Left hindlimb (tissue), 1 donor: ENCODE data around the gene TTC39C.
"Not testable (repeated sequence)": the region's sequence is repeated elsewhere in the genome, so short reads cannot be mapped to it uniquely, and the experiment has no call there.

Source experiments
- DNase-seq: peaks from one replicate; pipeline ENCODE4 v3.0.0-alpha.2; 2018

Gene TTC39C

DNA sequence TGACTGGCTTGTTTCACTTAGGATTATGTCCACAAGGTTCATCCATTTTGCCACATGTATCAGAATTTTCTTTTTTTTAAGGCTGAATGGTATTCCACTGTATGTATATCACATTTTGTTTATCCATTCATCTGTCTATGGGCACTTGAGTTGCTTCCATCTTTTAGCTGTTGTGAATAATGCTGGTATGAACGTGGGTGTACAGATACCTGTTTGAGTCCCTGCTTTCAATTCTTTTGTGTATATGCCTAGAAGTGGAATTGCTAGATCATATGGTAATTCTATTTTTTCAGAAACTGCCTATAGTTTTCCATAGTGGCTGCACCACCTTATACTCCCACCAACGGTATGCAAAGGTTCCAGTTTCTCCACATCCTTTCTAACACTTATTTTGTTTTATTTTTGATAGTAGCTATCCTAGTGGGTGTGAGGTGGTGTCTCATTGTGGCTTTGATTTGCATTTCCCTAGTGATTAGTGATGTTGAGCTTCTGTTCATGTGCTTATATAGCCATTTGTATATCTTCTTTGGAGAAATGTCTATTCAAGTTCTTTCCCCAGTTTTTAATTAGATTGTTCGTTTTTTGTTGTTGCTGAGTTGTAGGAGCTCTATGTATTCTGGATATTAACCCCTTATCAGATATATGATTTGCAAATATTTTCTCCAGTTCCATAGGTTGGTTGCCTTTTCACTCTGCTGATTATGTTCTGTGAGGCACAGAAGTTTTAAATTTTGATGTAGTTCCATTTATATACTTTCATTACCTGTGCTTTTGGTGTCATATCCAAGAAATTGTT is 40.7 kb downstream of the TTC39C start:
- DNase-seq = no peak

GRCh38 chr18:24055878-24056277 is 41.3 kb downstream of the TTC39C start:
- DNase-seq = no peak

DNA sequence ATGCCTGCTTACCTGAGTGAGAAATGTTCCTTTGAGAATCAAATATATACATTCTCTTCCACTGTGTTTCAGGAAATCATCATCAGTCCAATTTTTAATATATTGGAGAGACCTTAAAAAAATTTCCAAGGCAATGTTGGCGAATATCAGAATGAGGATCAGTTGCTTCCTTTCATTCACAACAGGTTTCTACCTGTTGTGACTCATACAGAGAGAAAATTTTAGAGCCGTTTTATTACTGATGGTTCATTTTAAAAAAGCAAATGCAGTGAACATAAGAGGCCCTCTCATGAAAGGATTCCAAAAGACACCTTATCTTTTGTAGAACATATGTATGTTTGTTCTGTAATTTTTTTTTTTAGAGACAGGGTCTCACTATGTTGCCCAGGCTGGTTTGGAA is 42.0 kb downstream of the TTC39C start:
- DNase-seq = no peak

- DNase-seq = no peak
These were observed 43.2 kb downstream of the TTC39C start for GRCh38 chr18:24057804-24058203.

GRCh38 chr18:24059385-24059784 is 44.8 kb downstream of the TTC39C start:
- not testable (repeated sequence) for DNase-seq

- no peak for DNase-seq
These were observed 46.1 kb downstream of the TTC39C start for GRCh38 chr18:24060644-24061043.

DNA sequence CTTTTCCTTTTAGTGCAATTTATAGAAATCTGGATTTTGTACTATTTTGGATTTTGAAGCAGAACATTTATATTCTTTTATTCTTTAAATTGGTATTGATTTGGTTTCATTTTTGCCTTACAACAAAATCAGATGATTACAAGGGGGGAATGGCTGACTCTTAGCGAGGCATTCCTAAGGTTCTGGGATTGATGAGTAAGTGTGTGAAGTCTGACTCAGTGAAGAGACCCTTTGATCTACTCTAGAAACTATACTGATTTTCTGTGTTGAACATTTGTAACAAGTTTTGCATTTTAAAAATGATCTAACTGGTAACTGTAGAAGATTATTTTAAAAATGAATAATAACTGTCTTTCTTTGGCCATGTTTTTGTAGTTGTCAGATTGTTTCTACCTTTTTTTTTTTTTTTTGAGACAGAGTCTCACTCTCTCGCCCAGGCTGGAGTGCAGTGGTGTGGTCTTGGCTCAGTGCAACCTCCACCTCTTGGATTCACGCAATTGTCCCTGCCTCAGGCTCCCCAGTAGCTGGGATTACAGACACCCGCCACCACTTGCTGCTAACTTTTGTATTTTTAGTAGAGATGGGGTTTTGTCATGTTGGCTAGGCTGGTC is 48.7 kb downstream of the TTC39C start:
- no peak for DNase-seq

GRCh38 chr18:24064391-24065100 is 50.0 kb downstream of the TTC39C start:
- no peak for DNase-seq

GRCh38 chr18:24065906-24066305 is 51.4 kb downstream of the TTC39C start:
- DNase-seq = no peak

DNA sequence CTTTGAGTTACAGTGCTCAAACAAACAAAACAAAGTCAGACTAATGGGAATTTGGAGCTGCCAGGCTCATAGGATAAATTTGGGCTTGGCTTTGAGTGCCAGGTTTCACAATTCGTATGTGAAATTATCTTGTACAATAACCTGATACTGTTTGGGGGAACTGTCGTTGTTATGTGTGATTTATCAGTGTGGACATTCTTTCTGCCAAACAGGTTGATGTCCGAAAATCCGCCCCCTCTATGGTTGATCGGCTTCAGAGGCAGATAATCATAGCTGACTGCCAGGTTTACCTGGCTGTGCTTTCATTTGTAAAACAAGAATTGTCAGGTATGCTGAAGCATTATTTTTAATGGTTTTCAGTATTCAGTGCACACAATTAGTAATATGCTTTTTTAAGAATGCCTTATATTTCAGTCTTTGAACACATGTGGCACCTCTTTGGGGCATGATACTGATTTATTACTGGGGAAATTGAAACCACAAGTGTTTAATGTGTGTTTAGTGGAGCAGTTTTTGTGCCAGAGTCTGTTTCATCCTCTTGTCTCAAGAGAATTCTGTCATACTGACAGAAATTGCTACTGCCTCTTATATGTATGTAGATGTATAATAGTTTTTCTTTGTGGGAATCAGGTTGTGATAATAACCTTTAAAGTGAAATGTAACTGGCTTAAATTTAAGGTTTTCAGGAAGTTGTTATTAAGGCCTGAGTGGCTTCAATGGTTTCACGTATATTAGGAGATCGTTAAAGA is 54.6 kb downstream of the TTC39C start:
- DNase-seq = no peak

GRCh38 chr18:24071029-24071428 is 56.5 kb downstream of the TTC39C start:
- no peak for DNase-seq

GRCh38 chr18:24071779-24072178 is 57.2 kb downstream of the TTC39C start:
- DNase-seq = no peak

GRCh38 chr18:24072743-24073142 is 58.2 kb downstream of the TTC39C start:
- DNase-seq = no peak

DNA sequence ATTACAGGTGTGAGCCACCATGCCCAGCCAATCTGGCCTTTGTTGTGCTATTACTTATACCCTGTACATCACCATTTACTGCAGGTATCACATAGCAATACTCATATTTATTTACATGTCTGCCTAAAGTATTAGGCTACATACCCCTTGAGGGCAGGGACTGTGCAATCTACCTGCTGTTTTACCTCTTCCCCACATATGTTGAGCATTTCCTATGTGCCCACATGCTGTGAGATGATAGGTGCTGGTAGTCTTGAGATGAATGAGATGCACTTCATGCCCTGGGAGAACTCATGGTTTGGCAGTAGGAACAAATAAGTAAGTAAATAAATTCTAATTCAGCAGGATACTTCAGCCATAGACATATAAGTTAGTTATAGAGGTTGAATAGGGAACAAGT is 59.2 kb downstream of the TTC39C start:
- no peak for DNase-seq

DNA sequence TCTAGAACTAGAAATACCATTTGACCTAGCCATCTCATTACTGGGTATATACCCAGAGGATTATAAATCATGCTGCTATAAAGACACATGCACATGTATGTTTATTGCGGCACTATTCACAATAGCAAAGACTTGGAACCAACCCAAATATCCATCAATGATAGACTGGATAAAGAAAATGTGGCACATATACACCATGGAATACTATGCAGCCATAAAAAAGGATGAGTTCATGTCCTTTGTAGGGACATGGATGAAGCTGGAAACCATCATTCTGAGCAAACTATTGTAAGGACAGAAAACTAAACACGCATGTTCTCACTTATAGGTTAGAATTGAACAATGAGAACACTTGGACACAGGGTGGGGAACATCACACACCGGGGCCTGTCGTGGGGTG is 60.2 kb downstream of the TTC39C start:
- not testable (repeated sequence) for DNase-seq

- peak; percentile 34 for DNase-seq
These were observed 61.4 kb downstream of the TTC39C start for GRCh38 chr18:24075767-24076597.

DNA sequence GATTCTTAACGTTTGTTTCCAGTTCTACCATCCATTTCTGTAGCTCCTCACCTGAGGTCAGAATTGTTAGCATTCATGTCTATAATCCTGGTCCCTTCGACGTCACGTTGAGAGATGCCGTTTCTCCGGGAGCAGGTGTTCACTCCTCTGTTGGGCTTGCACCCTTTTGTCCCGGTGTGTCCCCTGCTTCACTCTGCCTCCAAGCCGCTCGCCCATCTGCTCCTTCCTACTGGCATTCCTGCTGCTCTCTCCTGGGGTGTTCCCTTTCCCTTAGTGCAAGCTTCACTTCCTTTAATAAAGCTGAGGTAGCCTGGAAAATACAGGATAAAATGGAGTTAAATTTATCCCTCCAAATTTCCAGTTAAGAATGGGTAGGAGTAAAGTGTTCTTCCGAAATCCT is 62.4 kb downstream of the TTC39C start:
- DNase-seq = no peak

- DNase-seq = no peak
These were observed 63.8 kb downstream of the TTC39C start for GRCh38 chr18:24078391-24078790.

DNA sequence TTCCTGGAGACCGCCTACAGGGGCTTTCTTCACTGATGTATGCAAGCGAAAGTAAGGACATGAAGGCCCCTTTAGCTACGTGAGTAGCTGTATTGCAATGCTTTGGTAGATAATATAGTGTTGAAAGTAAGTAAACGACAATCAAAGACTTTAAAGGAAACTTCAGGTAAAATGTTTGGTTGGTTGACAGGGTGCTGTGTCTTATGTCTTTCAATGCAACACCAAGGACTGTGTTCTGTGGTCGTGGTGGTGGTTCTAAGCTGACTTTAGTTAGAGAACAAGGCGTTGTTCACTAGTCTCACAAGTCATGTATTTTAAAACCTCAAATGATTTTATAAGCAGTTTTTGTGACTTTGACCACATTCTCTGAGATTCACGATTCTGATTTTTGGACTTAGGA is 66.3 kb downstream of the TTC39C start:
- DNase-seq = no peak

- no peak for DNase-seq
These were observed 69.0 kb downstream of the TTC39C start for GRCh38 chr18:24083550-24083949.

DNA sequence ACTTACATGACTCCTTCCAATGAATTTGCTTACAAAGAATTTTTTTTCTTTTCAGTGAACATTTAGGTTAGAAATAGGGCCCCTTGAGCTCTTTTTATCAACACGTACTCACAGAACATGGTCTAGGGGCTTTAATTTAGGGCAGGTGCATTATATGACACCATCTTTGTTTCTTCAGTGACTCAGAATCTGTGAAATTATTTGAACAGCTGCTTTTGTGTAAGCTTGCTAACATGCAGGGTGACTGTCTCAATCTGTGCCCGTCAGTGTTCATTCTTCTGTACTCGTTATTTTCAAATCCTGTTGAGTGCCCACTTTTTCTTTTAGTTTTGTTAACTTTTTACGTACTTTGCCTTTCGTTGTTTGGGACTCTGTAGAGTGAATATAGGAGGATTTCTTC is 71.5 kb downstream of the TTC39C start:
- DNase-seq = no peak

- no peak for DNase-seq
These were observed 74.5 kb downstream of the TTC39C start for GRCh38 chr18:24089076-24089475.
